Gastrocnemius medialis (tissue), 4 donors: ENCODE results near the gene ZG16B. TPM values are rescaled to one million over a fixed set of nuclear protein-coding genes. Genes with fewer than 3 reads are reported as not detected.

Source experiments
- ATAC-seq, 2 donors: fragments of 150-250 bp; one replicate each; pipeline ENCODE4 v1.9.1; 2016
- DNase-seq, 2 donors: peaks; one replicate each; pipeline ENCODE4 v3.0.0-alpha.2; 2019
- H3K27ac ChIP-seq, 4 donors: fragments of 200-600 bp; sonication (generic); 1 replicate in 1 of 4; 2 replicates in 3 of 4; pipeline ENCODE4 v1.5.1; 2016 to 2018; ENCODE audit warnings: mild to moderate bottlenecking in 2 of 4, moderate library complexity in 1 of 4
- H3K27me3 ChIP-seq, 3 donors: fragments of 200-600 bp; sonication (generic) in 2 of 3; 1 replicate in 1 of 3; 2 replicates in 2 of 3; pipeline versions ENCODE4 v1.5.1 to v1.6.0; 2016 to 2019; ENCODE audit warnings: mild to moderate bottlenecking in 1 of 3, moderate library complexity in 1 of 3
- H3K36me3 ChIP-seq, 2 donors: fragments of 200-600 bp; sonication (generic) in 1 of 2; one replicate each; pipeline ENCODE4 v1.5.1; 2017 to 2018
- H3K4me1 ChIP-seq, 2 donors: fragments of 200-600 bp; sonication (generic) in 1 of 2; one replicate each; pipeline ENCODE4 v1.5.1; 2016 to 2017; ENCODE audit warnings: mild to moderate bottlenecking in 2 of 2
- H3K4me3 ChIP-seq, 4 donors: fragments of 200-600 bp; sonication (generic) in 3 of 4; 1 replicate in 1 of 4; 2 replicates in 3 of 4; pipeline ENCODE4 v1.5.1; 2016 to 2019; ENCODE audit warnings: mild to moderate bottlenecking in 2 of 4
- H3K9me3 ChIP-seq, 3 donors: fragments of 200-600 bp; sonication (generic) in 2 of 3; 1 replicate in 1 of 3; 2 replicates in 2 of 3; pipeline ENCODE4 v1.5.1; 2016 to 2019
- CTCF ChIP-seq, 5 experiments: fragments of 450-650 bp in 3 of 5; fragments of 200-600 bp in 2 of 5; sonication (generic) in 2 of 5; IDR thresholded peaks in 4 of 5; conservative IDR thresholded peaks in 1 of 5; 1 replicate in 4 of 5; 2 replicates in 1 of 5; pipeline ENCODE4 v1.5.1; 2016 to 2019; ENCODE audit warnings: antibody characterized with exemption in 5 of 5, mild to moderate bottlenecking in 3 of 5, moderate library complexity in 3 of 5
- POLR2A ChIP-seq, 2 donors: fragments of 450-650 bp; IDR thresholded peaks; one replicate each; pipeline ENCODE4 v1.6.1; 2017; ENCODE audit warnings: antibody characterized with exemption in 2 of 2, mild to moderate bottlenecking in 2 of 2, moderate library complexity in 2 of 2
- in situ Hi-C, 4 donors: fragments of 200-750 bp; cut with MboI; loops; one replicate each; pipeline versions ENCODE4 v1.15.0 to v1.8.0; 2017; ENCODE audit warnings: low sequenced_read_pairs in 4 of 4
- intact Hi-C: fragments of 100-400 bp; cut with DNase I; formaldehyde crosslinking; loops from one replicate; pipeline ENCODE4 v1.15.1; 2023; ENCODE audit warnings: low total_unique reads
- total RNA-seq, 4 donors: library from RNA; depleted of rRNA; stranded (reverse); fragments of >200 nt; gene quantifications; one replicate each; pipeline versions ENCODE4 v1.1.0 to v1.2.3, GENCODE V29; 2016

Gene ZG16B
- total RNA-seq, 4 donors from 2014 or later, result not detected

GRCh38 chr16:2787961-2788360 lies 42.1 kb upstream of the ZG16B start:
- TF ChIP-seq CTCF (IDR thresholded peaks at IDR 0.05 in 4 of 5, conservative IDR thresholded peaks at IDR 0.05 in 1 of 5) (no peak), POLR2A (IDR thresholded peaks at IDR 0.05) (no peak)
- Histone ChIP-seq H3K27me3 (peaks cover 51 to 68% (median 57%) of the 10 kb centered on the region in 3 donors), H3K36me3 (no peaks in the 10 kb centered on the region), H3K4me1 (no peaks in the 10 kb centered on the region), H3K27ac (no peak overlapping the region), H3K4me3 (no peak overlapping the region), H3K9me3 (no peaks in the 10 kb centered on the region)
- in situ Hi-C loops (no loop called here), intact Hi-C loops (no loop called here)
- ATAC-seq, result no peak
- DNase-seq, result no peak

GRCh38 chr16:2790631-2791030 lies 39.5 kb upstream of the ZG16B start:
- intact Hi-C loops (no loop called here), in situ Hi-C loops (no loop called here)
- H3K27me3 ChIP-seq, result peaks cover 39 to 58% (median 51%) of the 10 kb centered on the region in 3 donors
- ATAC-seq (no peak), DNase-seq (no peak)
- no peak overlapping the region for H3K4me3 ChIP-seq
- H3K9me3 ChIP-seq, result no peaks in the 10 kb centered on the region
- TF ChIP-seq POLR2A (IDR thresholded peaks at IDR 0.05) (no peak), CTCF (IDR thresholded peaks at IDR 0.05 in 4 of 5, conservative IDR thresholded peaks at IDR 0.05 in 1 of 5) (no peak)
- no peaks in the 10 kb centered on the region for H3K36me3 ChIP-seq
- H3K4me1 ChIP-seq, result no peaks in the 10 kb centered on the region
- no peak overlapping the region for H3K27ac ChIP-seq

DNA sequence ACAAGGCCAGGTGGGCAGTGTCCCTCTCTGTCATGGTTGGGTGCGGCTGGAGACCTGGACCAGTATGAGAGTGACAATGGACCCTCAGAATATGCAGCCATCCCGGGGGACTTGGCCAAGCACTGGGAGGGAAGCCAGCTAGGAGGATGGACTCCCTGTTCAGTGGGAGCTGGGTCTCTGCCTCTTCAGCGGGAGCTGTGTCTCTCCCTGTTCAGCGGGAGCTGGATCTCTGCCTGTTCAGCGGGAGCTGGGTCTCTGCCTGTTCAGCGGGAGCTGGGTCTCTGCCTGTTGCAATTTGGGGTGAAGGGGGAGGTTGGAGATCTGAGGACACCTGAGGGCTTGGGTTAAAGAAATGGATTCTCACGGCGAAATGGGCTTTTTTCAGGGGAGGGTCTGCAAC lies 38.9 kb upstream of the ZG16B start:
- Histone ChIP-seq H3K9me3 (no peaks in the 10 kb centered on the region), H3K4me3 (no peak overlapping the region), H3K36me3 (no peaks in the 10 kb centered on the region), H3K27ac (no peak overlapping the region), H3K27me3 (peaks cover 34 to 52% (median 45%) of the 10 kb centered on the region in 3 donors), H3K4me1 (no peaks in the 10 kb centered on the region)
- no peak for ATAC-seq
- in situ Hi-C loops (no loop called here), intact Hi-C loops (no loop called here)
- no peak for DNase-seq
- no peak for TF ChIP-seq CTCF (IDR thresholded peaks at IDR 0.05 in 4 of 5, conservative IDR thresholded peaks at IDR 0.05 in 1 of 5)
- no peak for TF ChIP-seq POLR2A (IDR thresholded peaks at IDR 0.05)

GRCh38 chr16:2792940-2793339 lies 37.2 kb upstream of the ZG16B start:
- TF ChIP-seq CTCF (IDR thresholded peaks at IDR 0.05 in 4 of 5, conservative IDR thresholded peaks at IDR 0.05 in 1 of 5) (no peak), POLR2A (IDR thresholded peaks at IDR 0.05) (no peak)
- Histone ChIP-seq H3K4me1 (no peaks in the 10 kb centered on the region), H3K27ac (no peak overlapping the region), H3K4me3 (no peak overlapping the region), H3K36me3 (no peaks in the 10 kb centered on the region), H3K9me3 (no peaks in the 10 kb centered on the region), H3K27me3 (peaks cover 22 to 41% (median 37%) of the 10 kb centered on the region in 3 donors)
- no peak for DNase-seq
- intact Hi-C loops (no loop called here), in situ Hi-C loops (no loop called here)
- ATAC-seq, result no peak
